Measurements from ENCODE around the gene STK39.
A peak's percentile ranks its signal among the peaks of the same experiment; 100 is the strongest.

The STK39 gene

GRCh38 chr2:168157070-168157469 lies 90.3 kb downstream of the STK39 start:
- no peak for DNase-seq

DNA sequence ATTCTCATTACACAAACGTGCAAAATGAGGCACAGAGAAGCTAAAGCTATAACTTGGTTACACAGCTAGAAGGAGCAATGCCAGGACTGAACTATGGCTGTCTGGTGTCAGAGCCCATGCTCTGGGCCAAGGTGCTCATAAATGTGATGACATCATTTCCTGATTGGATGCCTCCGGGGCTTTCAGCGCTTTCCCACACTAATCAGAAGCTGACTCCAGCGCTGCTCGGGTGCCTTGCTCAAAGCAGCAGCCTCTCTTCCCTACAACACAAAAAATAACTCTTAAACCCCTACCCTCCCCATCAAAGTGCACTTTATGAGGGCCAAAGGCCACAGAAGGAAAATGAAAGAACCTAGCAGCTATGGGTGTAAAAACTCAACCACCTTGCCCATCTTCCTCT lies 90.7 kb downstream of the STK39 start:
- DNase-seq: no peak

GRCh38 chr2:168155680-168156079 lies 91.7 kb downstream of the STK39 start:
- DNase-seq: peak; percentile 91

DNA sequence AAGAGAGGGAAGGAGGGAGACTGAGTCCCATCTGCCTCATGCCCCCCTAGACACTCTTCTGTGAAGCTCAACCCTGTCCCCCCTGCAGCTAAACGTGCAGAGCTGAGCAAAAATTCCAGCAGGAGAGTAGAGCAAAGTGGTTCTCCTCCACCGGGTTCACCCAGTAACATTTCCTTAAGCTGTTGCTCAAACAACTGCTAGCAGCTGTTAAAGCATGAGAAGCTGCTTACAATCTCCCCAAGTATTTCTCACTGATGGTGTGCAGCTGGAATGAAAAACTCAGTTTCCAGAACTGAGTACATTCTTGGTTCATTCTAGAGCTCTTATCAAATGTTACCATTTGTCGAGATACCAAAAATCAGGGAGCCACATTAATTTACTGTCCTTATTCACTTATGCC lies 92.3 kb downstream of the STK39 start:
- DNase-seq: peak; percentile 26

- peak; percentile 31 for DNase-seq
These were observed 94.4 kb downstream of the STK39 start for GRCh38 chr2:168152902-168153530.

GRCh38 chr2:168149986-168150385 lies 97.4 kb downstream of the STK39 start:
- no peak for DNase-seq

DNA sequence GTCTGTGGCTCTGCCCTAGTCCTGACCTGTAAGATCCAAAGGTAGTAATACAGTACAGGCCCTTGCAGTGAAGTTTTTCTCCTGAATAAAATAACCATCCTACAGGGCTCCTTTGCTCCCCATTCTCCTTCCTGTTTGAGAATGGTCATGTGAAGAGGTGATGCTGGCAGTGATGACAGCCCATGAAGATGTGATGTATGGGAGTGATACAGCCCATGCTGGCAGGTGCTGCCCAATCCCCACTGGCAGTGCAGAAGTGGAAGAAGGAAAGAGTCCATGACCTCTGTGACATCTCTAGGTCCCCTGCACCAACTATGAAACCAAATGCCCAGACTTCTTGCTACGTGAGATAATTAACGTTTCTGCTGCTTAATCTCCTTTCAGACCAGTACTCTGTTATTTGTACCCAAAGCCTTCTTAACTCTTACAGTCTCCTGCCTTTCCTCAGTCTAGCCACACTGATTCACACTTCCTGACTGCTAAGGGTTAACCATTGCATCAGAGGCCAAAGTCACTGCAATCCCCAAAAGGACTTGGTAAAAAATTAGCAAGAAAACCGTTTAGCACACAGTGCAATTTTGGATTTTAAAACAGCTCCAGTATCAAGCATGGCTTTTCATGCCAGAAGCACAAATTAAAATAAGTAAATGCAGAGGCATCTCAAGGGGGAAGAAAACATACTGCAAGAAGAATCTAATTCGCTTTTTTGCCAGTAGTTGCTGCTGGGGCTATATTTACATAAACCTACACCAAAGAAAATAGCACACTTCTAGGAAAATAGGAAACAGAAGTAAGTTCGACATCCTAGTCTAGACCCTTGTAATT lies 98.0 kb downstream of the STK39 start:
- DNase-seq: no peak

DNA sequence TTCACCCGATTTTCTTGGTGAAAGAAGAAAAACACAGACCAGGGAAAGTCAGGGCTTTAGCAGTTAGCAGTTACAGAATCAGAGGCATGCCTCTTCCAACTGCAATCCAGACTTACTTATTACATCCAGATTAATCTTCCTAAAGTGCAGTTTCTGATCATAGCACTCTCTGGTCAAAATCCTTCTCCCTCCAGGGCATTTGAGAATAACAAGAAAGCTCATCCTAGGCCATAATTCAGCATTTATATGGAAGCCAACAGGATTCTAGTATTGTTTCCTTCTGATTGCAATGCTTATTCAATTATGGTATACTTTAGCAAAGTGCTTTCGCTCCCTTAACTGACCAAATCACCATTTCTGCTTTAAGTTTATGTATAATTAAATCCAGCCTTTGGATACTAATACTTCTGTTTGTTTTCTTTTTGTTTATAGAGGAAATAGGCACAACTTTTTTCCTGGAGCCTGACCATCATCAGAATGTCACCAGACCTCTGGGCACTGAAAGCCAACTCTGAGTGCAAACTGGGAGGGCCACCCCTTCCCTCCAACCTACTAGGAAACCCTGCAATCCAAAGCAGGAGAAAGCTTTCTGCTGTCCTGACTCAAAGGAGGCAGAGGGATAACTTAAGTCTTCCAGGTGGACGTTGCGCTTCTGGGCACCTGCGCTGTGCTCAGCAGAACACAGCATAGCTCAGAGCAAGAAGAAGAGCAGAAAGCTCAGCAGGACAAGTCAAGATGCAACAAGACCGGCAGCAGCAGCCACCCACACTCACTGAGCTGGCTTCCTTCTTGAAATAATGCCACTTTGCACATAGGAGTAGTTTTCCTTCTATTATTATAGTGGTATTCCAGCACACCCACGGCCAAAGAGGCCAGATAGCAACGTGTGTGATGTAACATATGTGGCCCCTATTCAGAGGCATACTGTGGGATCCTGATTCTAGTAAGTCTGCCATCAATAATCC lies 99.3 kb downstream of the STK39 start:
- no peak for DNase-seq

DNA sequence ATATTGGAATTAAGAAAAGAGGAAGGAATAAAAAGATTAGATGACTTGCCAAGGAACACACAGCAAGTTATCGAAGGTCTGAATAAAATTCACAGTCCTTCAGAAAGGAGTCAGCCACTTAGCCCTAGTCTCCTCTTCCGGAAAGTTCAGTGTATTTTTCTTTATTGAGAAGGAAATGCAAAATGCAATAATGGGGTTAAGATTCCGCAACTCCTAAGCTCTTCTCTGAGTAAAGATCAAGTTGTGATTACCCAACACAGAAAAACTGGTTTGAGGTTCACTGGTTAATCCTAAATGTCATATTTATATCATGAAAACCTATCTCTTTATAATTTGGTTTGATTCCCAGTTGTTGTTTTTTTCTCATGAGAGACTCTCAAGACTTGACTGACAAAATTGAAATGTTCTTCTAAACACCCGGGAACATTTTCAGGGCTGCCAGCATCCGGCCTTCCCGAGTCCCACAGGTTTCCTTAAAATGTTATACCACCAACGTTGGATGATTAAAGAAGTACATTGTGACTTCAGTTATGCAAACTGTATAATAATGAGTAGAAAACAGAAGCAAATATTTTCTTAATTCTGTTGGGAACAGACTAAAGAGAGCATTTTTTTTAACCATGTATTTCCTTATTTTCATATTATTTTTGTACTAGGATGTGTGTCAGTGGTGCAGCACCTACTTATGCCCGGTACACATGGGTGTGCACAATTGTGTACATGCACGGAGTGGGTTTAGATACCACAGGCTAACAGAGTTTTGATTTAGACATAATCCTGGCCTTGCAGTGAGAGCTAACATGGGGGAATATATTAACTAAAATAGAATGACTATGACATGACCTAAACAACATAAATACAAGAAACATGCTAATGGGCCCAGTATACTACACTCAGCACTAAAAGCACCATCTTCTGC lies 100.2 kb downstream of the STK39 start:
- no peak for DNase-seq

GRCh38 chr2:168145426-168146310 lies 101.7 kb downstream of the STK39 start:
- DNase-seq: no peak

DNA sequence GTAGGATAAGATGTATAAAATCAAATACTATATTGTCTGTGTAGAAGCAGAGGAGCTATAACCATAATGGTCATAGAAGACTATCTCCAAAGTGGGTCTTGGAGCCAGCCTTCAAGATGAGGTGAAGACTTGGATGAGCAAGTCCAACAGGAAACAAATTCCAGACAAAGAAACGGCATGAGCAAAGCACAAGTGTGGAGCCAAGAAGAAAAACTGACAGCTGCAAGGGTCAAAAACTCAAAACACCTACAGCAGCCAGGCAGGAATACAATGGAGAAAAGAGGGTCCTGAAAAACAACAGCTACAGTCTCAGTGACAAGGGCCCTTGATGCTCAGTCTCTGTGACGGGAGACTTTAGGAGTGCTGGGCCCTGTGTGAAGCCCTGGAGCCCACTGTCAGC lies 102.4 kb downstream of the STK39 start:
- no peak for DNase-seq

DNA sequence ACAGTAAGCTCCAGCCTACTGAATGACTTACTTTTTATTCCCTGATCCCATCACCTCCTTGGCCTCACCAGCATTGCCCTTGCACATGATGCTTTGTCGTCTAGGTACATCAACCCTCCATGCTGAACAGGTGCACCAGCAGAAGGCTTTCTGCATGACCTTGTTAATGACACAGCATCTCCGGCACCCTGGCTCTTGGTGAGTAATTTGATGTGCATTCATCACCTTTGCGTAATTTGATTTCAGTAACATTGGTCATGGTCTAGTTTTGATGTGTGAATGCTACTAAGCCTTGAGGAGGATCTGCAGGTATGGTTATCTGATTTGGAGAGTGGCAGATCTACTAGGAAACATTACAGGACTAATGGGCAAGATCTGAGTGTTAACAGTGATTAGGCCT lies 103.6 kb downstream of the STK39 start:
- DNase-seq: no peak

- DNase-seq: no peak
These were observed 106.5 kb downstream of the STK39 start for GRCh38 chr2:168140892-168141291.

DNA sequence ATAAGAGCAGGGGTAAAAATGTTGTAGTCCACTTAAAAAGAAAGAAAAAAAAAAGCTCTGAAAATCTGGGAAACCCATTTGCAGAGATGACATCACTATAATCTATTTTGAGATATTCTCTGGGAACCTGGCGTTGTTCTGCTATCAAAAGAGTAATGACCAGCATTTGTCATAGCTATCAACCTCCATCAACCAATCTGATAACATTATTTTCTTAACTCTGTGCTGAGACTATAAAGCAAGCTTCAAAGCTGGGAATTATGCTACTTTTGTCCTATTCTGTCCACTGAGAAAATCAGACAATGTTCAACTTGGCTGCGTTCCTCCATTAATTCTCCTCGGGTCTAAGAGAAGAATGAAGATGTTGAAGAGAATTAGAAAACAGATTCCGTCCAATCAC lies 107.5 kb downstream of the STK39 start:
- no peak for DNase-seq

DNA sequence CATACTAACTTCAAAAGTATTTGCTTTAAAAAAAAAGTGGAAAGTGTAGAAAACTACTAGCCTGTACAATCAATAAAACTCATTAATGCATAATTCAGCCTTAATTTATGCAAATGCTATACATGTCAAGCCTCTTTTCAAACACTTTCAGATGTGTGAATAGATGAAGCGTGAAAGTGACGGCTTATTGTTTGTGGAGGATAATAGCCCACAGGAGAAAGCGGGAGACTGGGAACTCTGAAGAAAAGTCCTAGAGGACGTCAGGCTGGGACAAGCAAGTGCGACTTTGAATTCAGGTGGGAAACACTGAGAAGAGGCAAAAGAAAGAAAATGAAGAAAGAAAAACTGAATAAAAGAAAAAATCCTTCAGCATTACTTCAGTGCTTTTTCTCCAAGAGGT lies 108.5 kb downstream of the STK39 start:
- DNase-seq: no peak

DNA sequence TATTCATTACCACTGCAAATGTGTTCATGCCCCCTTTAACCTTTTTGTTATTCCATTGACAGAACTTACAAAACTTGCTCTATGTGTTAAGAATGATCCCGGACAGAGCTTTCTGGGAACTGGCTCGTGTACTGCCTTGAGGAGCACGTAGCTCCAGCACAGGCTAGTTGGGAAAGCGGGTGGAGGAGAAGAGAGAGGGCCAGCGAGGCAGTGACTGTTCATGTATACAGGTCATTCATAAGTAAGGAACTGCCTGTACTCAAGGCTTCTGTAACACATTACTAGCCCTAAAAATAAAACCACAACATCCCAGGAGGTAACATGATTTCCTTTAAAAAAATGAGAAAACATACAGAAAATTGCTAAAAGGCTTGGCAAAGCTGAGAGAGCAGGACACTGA lies 109.0 kb downstream of the STK39 start:
- no peak for DNase-seq

DNA sequence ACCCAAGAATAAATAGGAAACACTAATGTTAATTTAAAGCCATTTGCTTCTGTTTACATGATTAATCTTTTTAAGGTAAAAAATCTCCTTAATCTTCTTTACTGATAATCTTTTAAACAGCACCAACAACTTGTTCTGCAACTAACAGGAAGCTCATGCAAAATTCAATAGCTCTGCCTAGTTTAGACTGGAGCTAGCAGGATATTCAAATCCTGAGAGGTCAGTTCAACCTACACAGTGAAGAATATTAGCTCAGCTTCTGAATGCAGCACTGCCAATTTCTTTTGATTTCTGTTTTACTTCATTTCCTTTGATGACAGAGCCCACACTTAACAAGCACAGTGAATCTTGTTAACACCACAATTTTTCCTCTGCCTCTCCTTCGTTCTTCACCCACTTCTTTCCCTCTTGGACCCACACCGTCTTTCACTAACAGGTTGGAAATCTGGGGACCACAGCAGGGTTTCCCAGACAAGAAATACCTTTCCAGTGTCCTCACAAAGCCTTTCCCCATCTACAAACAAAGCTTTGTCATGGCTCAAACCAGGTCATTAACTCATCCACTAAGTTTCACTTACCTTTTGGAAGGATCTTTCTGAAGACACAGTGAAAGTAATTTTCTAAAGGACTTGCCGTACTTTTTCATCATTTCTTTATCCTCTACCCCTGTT lies 109.8 kb downstream of the STK39 start:
- DNase-seq: no peak

DNA sequence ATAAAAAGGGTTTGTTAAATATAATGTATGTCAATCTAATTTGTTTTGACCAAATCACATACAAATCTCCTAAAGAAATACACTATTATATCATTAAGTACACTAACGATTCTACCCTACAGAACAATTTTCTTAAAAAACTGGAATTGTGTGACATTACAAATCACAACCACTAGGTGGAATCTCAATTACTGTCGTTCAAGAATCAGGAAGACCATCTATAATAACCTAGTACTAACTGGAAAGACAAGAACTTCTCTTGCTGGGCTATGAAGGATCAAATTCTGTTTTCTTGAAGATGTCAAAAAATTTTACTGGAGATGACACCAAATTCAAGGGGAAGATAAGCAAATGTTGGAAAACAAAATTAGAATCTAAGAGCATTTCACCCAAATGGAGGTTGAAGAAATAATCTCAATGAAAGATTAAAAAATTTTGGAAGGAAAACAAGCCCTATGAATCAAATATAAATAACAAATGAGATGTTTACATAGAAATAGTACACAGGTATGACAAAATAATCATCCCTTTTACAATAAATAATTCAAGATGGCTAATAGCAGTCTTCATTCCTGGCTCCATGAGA lies 110.9 kb downstream of the STK39 start:
- DNase-seq: peak; percentile 53

DNA sequence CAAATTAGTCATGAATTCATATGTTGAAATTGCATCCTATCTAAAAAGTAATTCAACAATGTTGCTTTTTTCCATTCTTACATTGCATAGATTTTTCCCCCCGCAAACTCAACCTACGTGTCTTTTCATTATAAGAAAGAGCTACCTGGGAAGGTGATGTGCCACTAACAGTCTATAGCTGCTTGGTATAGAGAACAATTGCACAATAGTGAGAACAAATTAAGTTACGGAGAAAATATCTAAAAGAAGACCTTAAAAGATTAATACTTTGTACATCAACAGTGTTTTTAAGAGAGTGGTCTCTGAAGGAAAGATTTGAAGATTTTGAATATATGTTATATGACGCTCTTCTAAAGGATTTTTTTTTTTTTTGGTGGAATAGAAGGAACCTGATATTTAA lies 111.8 kb downstream of the STK39 start:
- DNase-seq: no peak

GRCh38 chr2:168135121-168135520 lies 112.3 kb downstream of the STK39 start:
- DNase-seq: no peak
